Measurements from ENCODE around the gene NPDC1. TPM values are rescaled to one million over a fixed set of nuclear protein-coding genes. Genes with fewer than 3 reads are reported as not detected.
"Not testable (repeated sequence)": the region's sequence is repeated elsewhere in the genome, so short reads cannot be mapped to it uniquely, and the experiment has no call there.

NPDC1 gene
- total RNA-seq, 2 donors from 2014 or later: 11.2 to 41.7 TPM

DNA sequence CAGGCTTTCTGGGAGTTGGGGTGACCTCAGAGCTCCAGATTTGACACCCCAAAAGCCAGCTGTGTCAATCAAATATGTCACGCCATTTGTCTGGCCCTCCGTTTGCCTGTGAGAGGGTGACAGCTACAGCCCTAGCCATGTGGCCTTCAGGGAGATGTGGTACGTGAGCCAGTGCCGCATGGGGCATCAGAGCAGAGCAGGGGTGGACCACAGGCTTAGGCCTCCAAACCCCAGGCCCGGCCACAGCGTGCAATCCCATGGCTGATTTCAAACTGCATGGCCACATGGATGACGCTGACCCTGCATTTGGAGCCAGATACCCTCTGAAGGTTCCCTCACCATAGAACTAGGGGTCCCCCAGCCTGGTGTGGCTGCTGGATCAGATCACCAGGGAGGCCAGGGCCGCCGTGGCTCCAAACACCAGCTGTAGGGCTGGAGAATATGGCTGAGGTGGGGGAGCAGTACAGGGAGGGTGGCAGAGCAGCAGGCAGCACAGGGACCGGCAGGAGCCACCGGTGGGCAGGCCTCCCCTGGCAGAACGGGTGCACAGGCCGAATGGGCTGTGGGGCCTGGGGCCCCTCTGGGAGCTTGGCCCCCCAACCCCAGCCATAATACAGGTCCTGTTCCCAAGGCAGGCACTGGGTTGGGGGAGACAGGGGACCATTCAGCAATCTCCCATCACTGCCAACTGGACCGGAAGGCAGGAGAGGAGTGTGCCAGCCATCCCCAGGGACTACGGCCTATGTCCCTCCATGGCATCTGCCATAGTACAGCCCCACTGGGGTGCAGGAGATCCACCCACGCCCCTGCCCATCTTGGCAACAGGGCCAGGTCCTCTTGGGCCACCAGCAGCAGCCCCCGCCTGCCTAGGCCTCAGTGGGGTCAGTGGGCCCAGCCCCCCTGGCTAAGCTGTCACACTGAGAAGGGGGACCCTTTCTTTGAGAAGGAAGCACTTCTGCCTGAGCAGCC, 22.8 kb upstream of the NPDC1 start:
- Mint-ChIP-seq H3K27me3 (no peaks in the 10 kb centered on the region), H3K4me1 (ENCODE audit: low read depth in 2 of 2) (peaks cover 21 to 23% of the 10 kb centered on the region in 2 donors), H3K36me3 (no peaks in the 10 kb centered on the region), H3K9me3 (no peaks in the 10 kb centered on the region), H3K27ac (no peak overlapping the region), H3K4me3 (peak overlapping the region; percentile 68)
- DNase-seq (ENCODE audit: low spot score): no peak
- ATAC-seq: no peak

DNA sequence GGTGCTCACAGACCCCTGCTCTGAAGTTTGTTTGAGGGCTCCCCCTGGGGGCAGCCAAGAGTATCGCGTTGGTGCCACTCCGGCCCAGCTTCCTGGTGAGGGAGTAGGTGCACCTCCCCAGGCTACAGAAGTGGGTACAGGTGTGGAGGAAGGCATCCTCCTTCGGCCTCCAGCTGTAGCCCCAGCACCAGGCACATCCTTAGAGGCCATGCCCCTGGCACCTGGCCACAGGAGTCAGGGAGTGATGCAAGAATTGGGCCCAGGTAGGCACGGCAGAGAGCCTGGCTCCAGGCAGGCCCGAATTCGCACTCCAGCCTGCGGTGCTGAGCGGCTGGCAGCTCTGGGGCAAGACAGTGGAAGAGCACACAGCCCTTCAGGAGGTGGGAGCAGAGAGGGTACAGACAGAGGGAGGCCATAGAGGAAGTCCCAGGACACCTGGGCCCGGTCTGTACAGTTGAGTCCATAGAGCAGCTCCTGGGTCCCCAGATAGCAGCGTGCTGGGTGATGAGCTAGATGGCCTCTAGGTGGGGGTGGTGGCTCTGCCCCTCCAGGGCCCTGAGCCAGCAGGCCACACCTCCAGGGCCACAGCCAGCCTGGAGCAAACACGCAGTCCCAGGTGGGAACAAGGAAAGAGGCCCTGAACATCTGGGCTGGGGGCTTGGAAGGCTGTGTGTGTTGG, 22.0 kb upstream of the NPDC1 start:
- Mint-ChIP-seq H3K27me3 (no peaks in the 10 kb centered on the region), H3K9me3 (no peaks in the 10 kb centered on the region), H3K27ac (peak overlapping the region; percentile 64 to 68), H3K4me3 (peak overlapping the region; percentile 68), H3K4me1 (ENCODE audit: low read depth in 2 of 2) (peaks cover 18 to 19% of the 10 kb centered on the region in 2 donors), H3K36me3 (no peaks in the 10 kb centered on the region)
- peak; percentile 55 to 57 for ATAC-seq
- peak; percentile 83 for DNase-seq (ENCODE audit: low spot score)

DNA sequence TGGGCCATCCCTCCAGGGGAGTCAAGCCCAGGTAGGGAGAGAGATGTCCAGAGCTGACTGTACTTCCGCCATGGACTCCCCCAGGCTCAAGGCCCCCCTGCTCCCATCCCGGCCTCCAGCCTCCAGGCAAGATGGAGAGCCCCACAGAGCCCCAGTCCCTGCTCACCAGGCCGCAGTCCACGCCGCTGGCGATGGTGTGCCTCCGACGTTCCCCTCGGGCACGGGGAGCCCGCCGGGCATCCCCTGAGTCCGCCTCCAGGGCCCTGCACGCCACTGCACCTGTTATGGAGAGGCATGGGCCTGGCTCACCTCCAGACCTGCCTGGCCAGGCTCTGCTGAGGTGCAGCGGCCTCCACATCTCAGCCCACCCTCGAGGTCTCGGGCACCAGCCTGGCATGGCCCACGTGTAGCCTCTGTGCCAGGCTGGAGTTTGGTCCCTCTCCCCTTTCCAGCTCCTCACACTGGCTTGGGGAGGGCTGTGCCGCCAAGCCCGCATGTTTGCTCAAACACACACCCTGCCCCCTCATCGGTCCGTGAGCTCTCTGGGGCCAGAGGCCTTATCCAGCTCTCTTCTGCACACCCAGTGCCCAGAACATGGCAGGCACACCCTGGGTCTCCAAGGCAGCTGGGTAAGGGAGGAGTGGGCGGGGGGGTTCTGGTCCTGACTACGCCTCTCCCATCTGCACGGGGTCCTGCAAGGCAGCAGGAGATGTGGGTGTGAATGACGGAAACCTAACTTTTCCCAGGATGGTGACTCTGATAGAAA, 20.3 kb upstream of the NPDC1 start:
- H3K4me1 Mint-ChIP-seq (ENCODE audit: low read depth in 2 of 2): peaks cover 15 to 17% of the 10 kb centered on the region in 2 donors
- DNase-seq (ENCODE audit: low spot score): no peak
- no peaks in the 10 kb centered on the region for H3K9me3 Mint-ChIP-seq
- no peak overlapping the region for H3K4me3 Mint-ChIP-seq
- no peak overlapping the region for H3K27ac Mint-ChIP-seq
- H3K36me3 Mint-ChIP-seq: no peaks in the 10 kb centered on the region
- no peak for ATAC-seq
- H3K27me3 Mint-ChIP-seq: no peaks in the 10 kb centered on the region

DNA sequence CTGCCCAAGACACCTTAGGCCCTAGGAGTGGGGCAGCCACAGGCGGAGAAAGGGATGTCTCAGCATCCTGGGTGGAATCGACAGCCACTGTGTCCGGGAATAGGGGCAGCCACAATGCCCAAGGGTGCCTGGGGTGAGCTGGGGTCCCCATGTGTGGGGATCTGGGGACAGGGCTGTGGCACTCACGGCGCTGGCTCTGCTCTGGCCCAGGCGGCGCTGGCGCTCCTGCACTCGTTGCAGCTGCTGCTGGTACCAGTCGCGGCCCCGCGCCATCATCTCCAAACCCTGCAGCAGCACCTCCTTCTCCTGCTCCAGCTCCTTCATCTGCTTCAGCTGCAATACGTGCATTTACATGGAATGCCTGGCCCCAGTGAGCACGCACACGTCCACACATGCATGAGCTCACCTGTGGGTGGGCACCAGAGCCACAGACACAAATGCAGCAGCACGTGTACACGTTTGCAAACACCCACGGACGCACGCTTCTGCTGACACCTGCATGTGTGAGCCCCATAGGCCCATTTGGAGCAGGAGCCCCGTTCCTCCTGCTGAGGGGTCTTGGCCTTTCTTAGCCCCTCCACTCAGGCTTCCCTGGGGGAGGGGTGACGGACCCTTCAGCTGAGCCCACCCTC, 19.5 kb upstream of the NPDC1 start:
- Mint-ChIP-seq H3K9me3 (no peaks in the 10 kb centered on the region), H3K4me3 (no peak overlapping the region), H3K4me1 (ENCODE audit: low read depth in 2 of 2) (peaks cover 10% of the 10 kb centered on the region in 2 donors), H3K27ac (no peak overlapping the region), H3K27me3 (no peaks in the 10 kb centered on the region), H3K36me3 (no peaks in the 10 kb centered on the region)
- ATAC-seq: no peak
- no peak for DNase-seq (ENCODE audit: low spot score)

DNA sequence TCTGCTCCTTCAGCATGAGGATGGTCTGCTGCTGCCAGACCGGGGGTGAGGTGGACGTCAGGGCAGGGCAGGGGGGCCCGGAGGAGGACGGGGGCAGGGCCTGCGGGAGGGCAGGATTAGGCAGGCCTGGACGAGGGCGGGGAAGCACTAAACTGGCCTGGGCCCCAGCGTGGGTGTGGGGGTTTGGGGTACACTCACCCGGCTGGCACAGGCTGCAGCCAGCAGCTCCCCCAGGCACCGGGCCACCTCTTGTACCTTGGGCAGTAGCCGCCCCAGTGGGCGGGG, 18.8 kb upstream of the NPDC1 start:
- no peaks in the 10 kb centered on the region for H3K36me3 Mint-ChIP-seq
- no peaks in the 10 kb centered on the region for H3K27me3 Mint-ChIP-seq
- H3K4me3 Mint-ChIP-seq: no peak overlapping the region
- peaks cover 10% of the 10 kb centered on the region in 2 donors for H3K4me1 Mint-ChIP-seq (ENCODE audit: low read depth in 2 of 2)
- no peak overlapping the region for H3K27ac Mint-ChIP-seq
- no peak for ATAC-seq
- H3K9me3 Mint-ChIP-seq: no peaks in the 10 kb centered on the region
- no peak for DNase-seq (ENCODE audit: low spot score)

DNA sequence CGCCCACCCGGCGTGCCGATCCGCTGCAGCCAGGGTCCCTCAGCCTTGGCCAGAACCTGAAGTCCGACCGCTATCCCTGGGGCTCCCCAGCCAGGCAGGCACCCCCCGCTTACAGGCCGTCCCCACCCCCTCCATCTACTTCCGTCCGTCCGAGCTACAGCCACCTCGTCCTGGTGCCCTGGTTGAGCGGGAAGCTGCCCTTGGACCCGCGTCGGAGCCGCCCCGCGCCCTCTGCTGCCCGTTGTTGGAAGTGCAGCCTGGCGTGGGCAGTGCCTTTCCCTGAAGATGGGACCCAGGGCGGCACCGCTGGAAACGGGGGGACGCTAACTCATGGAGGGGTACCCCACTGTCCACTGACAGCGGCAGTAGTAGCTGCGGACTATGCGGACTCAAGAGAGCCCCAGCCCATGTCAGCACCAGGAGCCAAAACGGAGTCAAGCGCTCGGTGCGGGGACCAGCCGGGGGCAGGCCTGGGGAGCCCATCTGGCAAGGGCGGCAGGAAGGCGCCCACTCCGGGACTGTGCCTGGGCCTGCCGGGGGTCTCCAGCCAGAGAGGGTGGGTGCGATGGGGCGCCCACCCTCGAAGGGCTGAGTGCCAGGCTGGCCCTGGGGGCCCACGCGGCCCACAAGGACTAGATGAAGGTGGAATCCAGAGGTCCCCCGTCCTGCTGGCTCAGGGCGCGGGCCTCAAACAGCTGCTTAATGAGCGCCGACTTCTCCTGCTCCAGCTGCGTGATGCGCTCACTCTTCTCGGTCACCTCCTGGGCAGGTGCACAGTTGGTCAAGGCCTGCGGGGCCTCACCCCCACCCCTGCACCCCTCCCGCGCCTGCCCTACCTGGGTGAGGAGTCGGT, 18.3 kb upstream of the NPDC1 start:
- no peak overlapping the region for H3K4me3 Mint-ChIP-seq
- H3K27ac Mint-ChIP-seq: no peak overlapping the region
- H3K9me3 Mint-ChIP-seq: no peaks in the 10 kb centered on the region
- ATAC-seq (peak; percentile 53 to 65), DNase-seq (ENCODE audit: low spot score) (no peak)
- H3K36me3 Mint-ChIP-seq: no peaks in the 10 kb centered on the region
- peaks cover 10% of the 10 kb centered on the region in 2 donors for H3K4me1 Mint-ChIP-seq (ENCODE audit: low read depth in 2 of 2)
- no peaks in the 10 kb centered on the region for H3K27me3 Mint-ChIP-seq

DNA sequence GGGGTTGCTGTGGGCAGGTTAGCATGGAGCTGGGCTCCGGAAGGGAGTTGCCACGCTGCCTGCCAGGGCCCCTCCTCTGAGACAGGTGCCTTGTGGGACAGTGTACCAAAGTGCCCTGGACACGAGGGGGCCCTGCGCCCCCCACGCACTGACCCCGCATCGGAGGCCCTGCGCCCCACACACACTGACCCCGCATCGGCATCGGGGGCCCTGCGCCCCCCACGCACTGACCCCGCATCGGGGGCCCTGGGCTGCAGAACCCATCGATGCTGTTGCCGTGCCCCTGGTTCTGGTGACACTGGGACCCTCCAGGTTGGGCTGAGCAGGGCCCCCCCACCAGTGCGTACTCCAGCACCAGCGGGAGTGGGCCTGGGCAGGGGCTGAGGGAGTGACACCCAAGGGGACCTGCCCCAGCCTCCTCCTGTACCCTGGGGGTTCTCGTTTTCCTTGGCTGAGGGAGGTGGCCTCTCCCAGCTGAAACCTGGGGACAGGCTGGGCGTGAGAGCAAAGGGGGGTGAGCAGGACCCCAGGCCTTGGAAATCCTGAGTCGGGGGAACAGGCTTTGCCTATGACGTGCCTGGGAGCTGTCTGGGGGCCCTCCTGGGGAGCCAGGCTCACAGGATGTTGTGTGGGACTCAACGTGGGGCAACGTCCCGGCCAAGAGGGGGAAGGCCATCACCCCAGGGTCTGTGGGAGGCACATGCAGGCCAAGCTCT, 17.5 kb upstream of the NPDC1 start:
- no peak for ATAC-seq
- no peaks in the 10 kb centered on the region for H3K36me3 Mint-ChIP-seq
- no peak overlapping the region for H3K27ac Mint-ChIP-seq
- H3K27me3 Mint-ChIP-seq: no peaks in the 10 kb centered on the region
- H3K9me3 Mint-ChIP-seq: no peaks in the 10 kb centered on the region
- H3K4me3 Mint-ChIP-seq: no peak overlapping the region
- no peak for DNase-seq (ENCODE audit: low spot score)
- peaks cover 10% of the 10 kb centered on the region in 2 donors for H3K4me1 Mint-ChIP-seq (ENCODE audit: low read depth in 2 of 2)

DNA sequence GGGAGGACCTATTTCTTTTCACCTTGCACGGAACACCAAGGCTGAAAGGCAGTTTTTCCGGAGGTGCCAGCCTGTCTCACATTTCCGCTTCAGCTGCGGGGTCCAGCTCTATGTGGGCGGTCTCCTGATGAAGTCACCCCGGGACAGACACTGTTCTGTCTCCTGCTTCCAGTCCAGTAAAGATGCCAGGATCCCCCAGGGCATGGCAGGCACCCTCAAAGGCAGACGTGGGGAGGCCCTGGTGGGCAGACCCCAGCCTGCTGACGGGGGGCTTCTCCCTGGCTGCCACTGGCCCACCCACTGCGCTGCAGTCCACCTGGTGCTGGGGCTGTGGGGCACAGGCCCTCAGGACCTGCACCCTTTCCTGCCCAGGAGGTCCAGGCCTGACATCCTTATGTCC, 16.8 kb upstream of the NPDC1 start:
- H3K4me1 Mint-ChIP-seq (ENCODE audit: low read depth in 2 of 2); DNase-seq (ENCODE audit: low spot score); H3K27ac Mint-ChIP-seq; ATAC-seq; H3K36me3 Mint-ChIP-seq; H3K9me3 Mint-ChIP-seq; H3K27me3 Mint-ChIP-seq; H3K4me3 Mint-ChIP-seq: not testable (repeated sequence)

DNA sequence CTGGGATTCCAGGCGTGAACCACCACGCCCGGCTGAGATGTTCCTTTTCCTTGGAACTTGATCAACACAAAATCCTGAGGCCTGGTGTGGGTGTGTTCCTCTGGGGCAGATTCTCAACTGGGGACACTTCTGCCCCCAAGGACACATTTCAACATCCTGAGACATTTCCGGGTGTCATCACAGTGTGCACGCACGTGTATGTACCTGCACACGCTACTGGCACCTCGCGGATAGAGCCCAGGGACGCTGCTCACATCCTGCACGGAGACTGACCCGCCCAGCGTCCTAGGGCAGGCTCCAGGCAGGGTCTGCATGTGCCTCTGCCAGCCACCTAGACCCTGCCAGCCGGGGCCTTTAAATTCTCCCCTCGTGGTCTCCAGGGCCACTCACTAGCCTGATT, 16.4 kb upstream of the NPDC1 start:
- Mint-ChIP-seq H3K9me3 (no peaks in the 10 kb centered on the region), H3K27me3 (no peaks in the 10 kb centered on the region), H3K4me3 (no peak overlapping the region), H3K4me1 (ENCODE audit: low read depth in 2 of 2) (peaks cover 4 to 5% of the 10 kb centered on the region in 2 donors), H3K27ac (no peak overlapping the region), H3K36me3 (no peaks in the 10 kb centered on the region)
- DNase-seq (ENCODE audit: low spot score): no peak
- ATAC-seq: no peak

DNA sequence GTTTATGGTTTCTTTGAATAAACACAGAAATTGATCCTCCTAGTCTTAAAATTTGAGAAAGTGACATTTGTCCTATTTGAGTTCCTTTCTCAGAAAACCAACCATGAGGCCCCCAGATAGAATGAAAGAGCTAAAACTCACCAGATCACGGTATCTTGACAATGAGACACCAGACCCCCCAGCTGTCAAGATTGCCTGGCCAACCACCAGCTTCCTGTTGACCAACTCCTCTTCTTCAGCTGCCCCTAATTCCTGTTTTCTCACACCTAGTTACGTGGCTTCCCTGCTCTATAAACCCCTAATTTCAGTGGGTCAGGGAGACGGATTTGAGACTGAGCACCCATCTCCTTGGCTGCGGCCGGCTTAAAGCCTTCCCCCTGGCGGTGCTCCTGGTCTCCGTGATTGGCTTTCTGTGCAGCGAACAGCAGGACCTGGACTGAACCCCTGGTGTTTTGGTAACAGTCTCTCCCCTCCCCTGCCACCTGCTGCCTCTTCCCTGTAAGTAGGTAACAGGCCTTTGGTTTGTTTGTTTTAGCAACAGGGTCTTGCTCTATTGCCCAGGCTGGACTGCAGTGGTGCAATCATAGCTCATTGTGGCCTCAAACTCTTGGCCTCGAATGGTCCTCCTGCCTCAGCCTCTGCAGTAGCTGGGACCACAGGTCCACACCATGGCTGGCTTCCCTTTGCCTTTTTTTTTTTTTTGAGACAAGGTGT, 12.7 kb upstream of the NPDC1 start:
- Mint-ChIP-seq H3K9me3 (no peaks in the 10 kb centered on the region), H3K27me3 (peaks cover 0 to 3% of the 10 kb centered on the region in 2 donors), H3K36me3 (no peaks in the 10 kb centered on the region), H3K4me1 (ENCODE audit: low read depth in 2 of 2) (no peaks in the 10 kb centered on the region), H3K4me3 (no peak overlapping the region), H3K27ac (no peak overlapping the region)
- ATAC-seq (no peak), DNase-seq (ENCODE audit: low spot score) (no peak)

DNA sequence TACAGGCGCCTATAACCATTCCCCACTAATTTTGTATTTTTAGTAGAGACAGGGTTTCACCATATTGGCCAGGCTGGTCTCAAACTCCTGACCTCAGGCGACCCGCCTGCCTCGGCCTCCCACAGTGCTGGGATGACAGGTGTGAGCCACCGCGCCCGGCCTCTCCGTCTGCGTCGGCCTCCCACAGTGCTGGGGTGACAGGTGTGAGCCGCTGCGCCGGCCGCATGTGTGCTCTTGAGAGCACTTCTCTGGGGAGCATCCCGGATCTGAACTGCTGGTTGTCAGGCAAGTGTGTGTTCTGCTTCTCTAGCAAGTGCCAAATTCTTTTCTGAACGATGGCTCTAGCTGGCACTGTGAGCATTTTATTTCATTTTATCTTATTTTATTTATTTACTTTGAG, 11.6 kb upstream of the NPDC1 start:
- Mint-ChIP-seq H3K36me3 (no peaks in the 10 kb centered on the region), H3K27ac (no peak overlapping the region), H3K4me1 (ENCODE audit: low read depth in 2 of 2) (no peaks in the 10 kb centered on the region), H3K27me3 (peaks cover 0 to 3% of the 10 kb centered on the region in 2 donors), H3K9me3 (no peaks in the 10 kb centered on the region), H3K4me3 (no peak overlapping the region)
- DNase-seq (ENCODE audit: low spot score) (no peak), ATAC-seq (no peak)
